HEK293 (cell line): ENCODE measurements around the gene YY2.

Experiments used
- CTCF ChIA-PET: fragments of 350-600 bp; formaldehyde crosslinking; extraction: SDS; loops from one replicate; lab custom pipeline; 2021; ENCODE audit warnings: antibody characterized with exemption; lab: Yijun Ruan, JAX
- POLR2A ChIA-PET: fragments of 300-600 bp; formaldehyde crosslinking; extraction: SDS; loops from one replicate; lab custom pipeline; 2020; ENCODE audit warnings: antibody characterized with exemption, inconsistent platforms; lab: Yijun Ruan, JAX
- H3K27ac ChIP-seq: fragments of 200-500 bp; sonication (Bioruptor generic); 2 replicates; pipeline ENCODE4 v1.5.1; 2014; ENCODE audit warnings: low read depth, low read length, control low read depth, inconsistent platforms; ENCODE audit errors: extremely low read depth
- H3K36me3 ChIP-seq, 2 experiments: fragments of 200-500 bp in 1 of 2; sonication (Bioruptor generic) in 1 of 2; 1 replicate in 1 of 2; 2 replicates in 1 of 2; pipeline ENCODE4 v1.5.1; 2014 to 2017; ENCODE audit warnings: inconsistent platforms in 2 of 2, low read length in 2 of 2; ENCODE audit not compliant: control insufficient read depth in 2 of 2, insufficient read depth in 1 of 2
- H3K4me1 ChIP-seq: fragments of 200-500 bp; sonication (Bioruptor generic); 2 replicates; pipeline ENCODE4 v1.5.1; 2014; ENCODE audit warnings: mild to moderate bottlenecking, low read length, inconsistent platforms; ENCODE audit not compliant: control insufficient read depth, insufficient read depth
- H3K4me3 ChIP-seq: 2 replicates; pipeline ENCODE4 v1.5.1; 2011; ENCODE audit warnings: low read depth, mild to moderate bottlenecking, control low read depth, low read length, moderate library complexity
- H3K9me3 ChIP-seq: fragments of 200-500 bp; sonication (Bioruptor generic); 2 replicates; pipeline ENCODE4 v1.5.1; 2014; ENCODE audit warnings: low read depth, low read length, inconsistent platforms; ENCODE audit not compliant: control insufficient read depth, insufficient read depth
- KLF10 ChIP-seq: fragments of 450-650 bp; IDR thresholded peaks from 2 replicates; pipeline ENCODE4 v1.5.1; 2018; ENCODE audit warnings: missing biosample characterization, mild to moderate bottlenecking, missing genetic modification characterization
- OSR2 ChIP-seq: fragments of 450-650 bp; formaldehyde crosslinking; IDR thresholded peaks from 2 replicates; pipeline ENCODE4 v1.5.1; 2016; ENCODE audit warnings: missing biosample characterization, missing genetic modification characterization
- PRDM2 ChIP-seq: fragments of 450-650 bp; formaldehyde crosslinking; IDR thresholded peaks from 2 replicates; pipeline ENCODE4 v1.5.1; 2016; ENCODE audit warnings: missing biosample characterization, missing genetic modification characterization, borderline replicate concordance
- TSHZ1 ChIP-seq: fragments of 450-650 bp; formaldehyde crosslinking; IDR thresholded peaks from 2 replicates; pipeline ENCODE4 v1.5.1; 2016; ENCODE audit warnings: missing biosample characterization, missing genetic modification characterization, borderline replicate concordance
- ZBTB11 ChIP-seq: fragments of 450-650 bp; formaldehyde crosslinking; conservative IDR thresholded peaks from 2 replicates; pipeline ENCODE4 v1.5.1; 2016; ENCODE audit warnings: low read depth, missing biosample characterization, missing genetic modification characterization
- ZBTB8A ChIP-seq: fragments of 450-650 bp; formaldehyde crosslinking; IDR thresholded peaks from 2 replicates; pipeline ENCODE4 v1.5.1; 2016; ENCODE audit warnings: missing biosample characterization, missing genetic modification characterization
- ZFP69B ChIP-seq: fragments of 450-650 bp; formaldehyde crosslinking; IDR thresholded peaks from 2 replicates; pipeline ENCODE4 v1.5.1; 2016; ENCODE audit warnings: missing biosample characterization, missing genetic modification characterization
- ZNF169 ChIP-seq: fragments of 450-650 bp; formaldehyde crosslinking; IDR thresholded peaks from 2 replicates; pipeline ENCODE4 v1.5.1; 2016; ENCODE audit warnings: missing biosample characterization, missing genetic modification characterization
- ZNF354C ChIP-seq: fragments of 450-650 bp; formaldehyde crosslinking; IDR thresholded peaks from 2 replicates; pipeline ENCODE4 v1.5.1; 2016; ENCODE audit warnings: missing biosample characterization, missing genetic modification characterization, low read depth, borderline replicate concordance
- ZNF548 ChIP-seq: fragments of 450-650 bp; formaldehyde crosslinking; IDR thresholded peaks from 2 replicates; pipeline ENCODE4 v1.5.1; 2016; ENCODE audit warnings: missing biosample characterization, missing genetic modification characterization
- ZNF623 ChIP-seq: fragments of 450-650 bp; formaldehyde crosslinking; IDR thresholded peaks from 2 replicates; pipeline ENCODE4 v1.5.1; 2016; ENCODE audit warnings: missing biosample characterization, missing genetic modification characterization
- ZNF645 ChIP-seq: fragments of 450-650 bp; formaldehyde crosslinking; IDR thresholded peaks from 2 replicates; pipeline ENCODE4; 2016; ENCODE audit warnings: missing biosample characterization, missing genetic modification characterization
- ZNF654 ChIP-seq: fragments of 450-650 bp; formaldehyde crosslinking; IDR thresholded peaks from 2 replicates; pipeline ENCODE4 v1.5.1; 2016; ENCODE audit warnings: low read depth, missing biosample characterization, missing genetic modification characterization
- ZNF701 ChIP-seq: fragments of 450-650 bp; formaldehyde crosslinking; IDR thresholded peaks from 2 replicates; pipeline ENCODE4 v1.5.1; 2016; ENCODE audit warnings: missing biosample characterization, missing genetic modification characterization
- ZNF747 ChIP-seq: fragments of 450-650 bp; formaldehyde crosslinking; IDR thresholded peaks from 2 replicates; pipeline ENCODE4 v1.5.1; 2016; ENCODE audit warnings: missing biosample characterization, missing genetic modification characterization
- ZNF768 ChIP-seq: fragments of 450-650 bp; formaldehyde crosslinking; IDR thresholded peaks from 2 replicates; pipeline ENCODE4 v1.5.1; 2018; ENCODE audit warnings: missing biosample characterization, mild to moderate bottlenecking, missing genetic modification characterization
- ZNF792 ChIP-seq: fragments of 450-650 bp; formaldehyde crosslinking; IDR thresholded peaks from 2 replicates; pipeline ENCODE4 v1.5.1; 2016; ENCODE audit warnings: missing biosample characterization, missing genetic modification characterization

YY2 gene

GRCh38 chrX:21813612-21814368 lies 42.0 kb upstream of the YY2 start:
- POLR2A ChIA-PET = no interaction called here
- H3K4me3 ChIP-seq = no peak overlapping the region
- H3K9me3 ChIP-seq = no peaks in the 10 kb centered on the region
- H3K27ac ChIP-seq = no peak overlapping the region
- H3K4me1 ChIP-seq = no peaks in the 10 kb centered on the region
- CTCF ChIA-PET = no interaction called here
- TF ChIP-seq ZNF768 = no peak
- TF ChIP-seq ZNF654 (tag by site-specific recombination) = no peak
- no peak for TF ChIP-seq ZBTB11 (tag by site-specific recombination)
- no peak for TF ChIP-seq ZNF701
- TF ChIP-seq PRDM2 (tag by site-specific recombination) = no peak
- TF ChIP-seq OSR2 (tag by site-specific recombination) = no peak
- TF ChIP-seq TSHZ1 (tag by site-specific recombination) = no peak
- TF ChIP-seq ZFP69B (tag by site-specific recombination) = no peak
- no peak for TF ChIP-seq ZNF354C
- no peak for TF ChIP-seq ZNF169 (tag by site-specific recombination)
- no peak for TF ChIP-seq ZNF747
- H3K36me3 ChIP-seq = no peaks in the 10 kb centered on the region

- no peak overlapping the region for H3K4me3 ChIP-seq
- H3K27ac ChIP-seq = no peak overlapping the region
- H3K4me1 ChIP-seq = no peaks in the 10 kb centered on the region
- H3K36me3 ChIP-seq = no peaks in the 10 kb centered on the region
- CTCF ChIA-PET = interaction anchor here (0.6 to 0.9 kb wide), 2 partner anchors 140 to 351 kb away, joined by 3 read pairs; no protein-coding TSS in a partner anchor
- POLR2A ChIA-PET = no interaction called here
- H3K9me3 ChIP-seq = no peaks in the 10 kb centered on the region
- TF ChIP-seq ZBTB8A (tag by site-specific recombination) (no peak), ZNF548 (no peak), ZBTB11 (tag by site-specific recombination) (no peak), ZNF645 (tag by site-specific recombination) (no peak), ZNF623 (no peak), ZNF792 (tag by site-specific recombination) (no peak), KLF10 (tag by site-specific recombination) (no peak)
Measured at GRCh38 chrX:21816136-21816535, 39.7 kb upstream of the YY2 start.
